ENCODE results near the gene AP1S3. TPM values are rescaled to one million over a fixed set of nuclear protein-coding genes. Genes with fewer than 3 reads are reported as not detected.
A peak's percentile ranks its signal among the peaks of the same experiment; 100 is the strongest.

The AP1S3 gene
- total RNA-seq, 1 experiment from 2014 or later = 34.3 TPM

DNA sequence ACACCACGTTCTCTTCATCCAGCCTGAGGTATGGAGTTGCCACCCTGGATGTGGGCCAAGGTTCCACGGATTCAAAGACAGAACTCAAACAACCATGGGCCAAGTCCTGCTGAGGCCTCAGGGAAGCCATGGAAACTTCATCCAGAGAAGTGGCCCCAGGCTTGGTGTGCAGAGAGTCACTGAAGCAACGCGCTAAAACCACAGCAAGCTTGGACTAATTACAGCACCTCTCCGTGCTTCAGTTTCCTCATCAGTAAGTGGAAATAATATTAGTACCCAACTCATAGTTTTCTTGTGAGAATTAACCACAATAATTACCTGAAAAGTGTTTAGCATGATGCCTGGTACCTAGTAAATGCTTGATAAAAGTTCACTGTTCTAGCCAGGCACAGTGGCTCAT is 19.2 kb upstream of the AP1S3 start:
- Histone ChIP-seq H3K9me3 (ENCODE audit: low read length) (no peaks in the 10 kb centered on the region), H3K9ac (ENCODE audit: low read length) (no peak overlapping the region), H3K4me3 (ENCODE audit: low read length) (no peak overlapping the region), H3F3A (ENCODE audit: low read length, unreplicated experiment) (peaks cover 9% of the 10 kb centered on the region), H3K4me2 (ENCODE audit: low read length) (no peak overlapping the region), H2AFZ (ENCODE audit: low read length) (no peak overlapping the region), H3K36me3 (ENCODE audit: low read depth, low read length) (0 out of 2 replicates have a peak, but pooled peaks cover 4% of the 10 kb centered on the region), H3K4me1 (ENCODE audit: insufficient read depth, low read length) (peaks cover 67% of the 10 kb centered on the region), H3K27ac (ENCODE audit: low read length) (peak overlapping the region; percentile 59), H3K27me3 (ENCODE audit: low read length) (no peaks in the 10 kb centered on the region), H3K9me2 (replicated peaks; ENCODE audit: low read length) (no peaks in the 10 kb centered on the region), H3K79me2 (ENCODE audit: low read length) (no peaks in the 10 kb centered on the region), H4K20me1 (ENCODE audit: low read length) (no peaks in the 10 kb centered on the region)
- ATAC-seq = no peak
- TF ChIP-seq EZH2 (IDR thresholded peaks at IDR 0.05; ENCODE audit: low read length, unreplicated experiment) = no peak
- no peak for TF ChIP-seq CTCF (conservative IDR thresholded peaks at IDR 0.05; ENCODE audit: low read depth, low read length)
- TF ChIP-seq EZH2phosphoT487 (IDR thresholded peaks at IDR 0.05; ENCODE audit: borderline replicate concordance, low read length) = no peak
- intact Hi-C loops (cut with micrococcal nuclease) = no loop called here
- CTCF ChIA-PET = no interaction called here
- DNase-seq = no peak
- POLR2A ChIA-PET (ENCODE audit: unreplicated experiment) = no interaction called here
- BruUV-seq (replicated peaks) = no TSS peak

GRCh38 chr2:223856021-223856420 is 18.6 kb upstream of the AP1S3 start:
- peaks cover 4% of the 10 kb centered on the region; the same call in 1 of the 2 replicates for H3K36me3 ChIP-seq (ENCODE audit: low read depth, low read length)
- peaks cover 61% of the 10 kb centered on the region for H3K4me1 ChIP-seq (ENCODE audit: insufficient read depth, low read length)
- H3K9me2 ChIP-seq (replicated peaks; ENCODE audit: low read length) = no peaks in the 10 kb centered on the region
- CTCF ChIA-PET = no interaction called here
- H3K27ac ChIP-seq (ENCODE audit: low read length) = peak overlapping the region; percentile 59
- H3K27me3 ChIP-seq (ENCODE audit: low read length) = no peaks in the 10 kb centered on the region
- no peak overlapping the region for H2AFZ ChIP-seq (ENCODE audit: low read length)
- 0 out of 2 replicates have a peak overlapping the region, but pooled peaks have one; percentile 15 for H3K4me2 ChIP-seq (ENCODE audit: low read length)
- POLR2A ChIA-PET (ENCODE audit: unreplicated experiment) = no interaction called here
- BruUV-seq (replicated peaks) = no TSS peak
- H3K9me3 ChIP-seq (ENCODE audit: low read length) = no peaks in the 10 kb centered on the region
- no peak for DNase-seq
- ATAC-seq = no peak
- TF ChIP-seq EZH2phosphoT487 (IDR thresholded peaks at IDR 0.05; ENCODE audit: borderline replicate concordance, low read length) (no peak), CTCF (conservative IDR thresholded peaks at IDR 0.05; ENCODE audit: low read depth, low read length) (no peak), EZH2 (IDR thresholded peaks at IDR 0.05; ENCODE audit: low read length, unreplicated experiment) (no peak)
- H3K9ac ChIP-seq (ENCODE audit: low read length) = 0 out of 2 replicates have a peak overlapping the region, but pooled peaks have one; percentile 9
- H3K79me2 ChIP-seq (ENCODE audit: low read length) = no peaks in the 10 kb centered on the region
- no peaks in the 10 kb centered on the region for H4K20me1 ChIP-seq (ENCODE audit: low read length)
- no peak overlapping the region for H3K4me3 ChIP-seq (ENCODE audit: low read length)
- peaks cover 4% of the 10 kb centered on the region for H3F3A ChIP-seq (ENCODE audit: low read length, unreplicated experiment)
- intact Hi-C loops (cut with micrococcal nuclease) = no loop called here

DNA sequence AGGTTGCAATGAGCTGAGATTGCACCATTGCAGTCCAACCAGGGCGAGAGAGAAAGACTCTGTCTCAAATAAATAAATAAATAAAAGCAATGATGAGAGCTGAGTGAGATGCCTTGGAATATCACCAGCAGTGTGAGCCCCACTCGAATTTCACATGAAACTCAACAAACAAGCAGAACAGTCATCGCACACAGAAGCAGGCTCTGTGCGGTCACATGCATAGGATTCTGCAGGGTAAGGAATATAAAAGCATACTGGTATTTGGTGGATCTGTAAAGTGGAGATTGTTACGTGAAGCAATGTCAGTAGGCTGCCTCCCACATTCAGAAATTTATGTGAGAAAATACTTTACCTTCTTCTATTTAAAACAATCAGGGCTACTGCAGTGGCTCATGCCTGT is 18.0 kb upstream of the AP1S3 start:
- H3K27ac ChIP-seq (ENCODE audit: low read length) = peak overlapping the region; percentile 59

More for the DNA sequence above, 18.0 kb upstream of the AP1S3 start:
- Histone ChIP-seq H3K27me3 (ENCODE audit: low read length) (no peaks in the 10 kb centered on the region), H3K9ac (ENCODE audit: low read length) (0 out of 2 replicates have a peak overlapping the region, but pooled peaks have one; percentile 9), H2AFZ (ENCODE audit: low read length) (no peak overlapping the region), H3K4me2 (ENCODE audit: low read length) (0 out of 2 replicates have a peak overlapping the region, but pooled peaks have one; percentile 15), H3K79me2 (ENCODE audit: low read length) (no peaks in the 10 kb centered on the region), H4K20me1 (ENCODE audit: low read length) (no peaks in the 10 kb centered on the region), H3K36me3 (ENCODE audit: low read depth, low read length) (peaks cover 4% of the 10 kb centered on the region; the same call in 1 of the 2 replicates), H3K9me2 (replicated peaks; ENCODE audit: low read length) (no peaks in the 10 kb centered on the region), H3K4me3 (ENCODE audit: low read length) (no peak overlapping the region), H3F3A (ENCODE audit: low read length, unreplicated experiment) (peaks cover under 1% of the 10 kb centered on the region), H3K9me3 (ENCODE audit: low read length) (no peaks in the 10 kb centered on the region), H3K4me1 (ENCODE audit: insufficient read depth, low read length) (peaks cover 55% of the 10 kb centered on the region)
- POLR2A ChIA-PET (ENCODE audit: unreplicated experiment) = no interaction called here
- no peak for TF ChIP-seq EZH2 (IDR thresholded peaks at IDR 0.05; ENCODE audit: low read length, unreplicated experiment)
- no peak for TF ChIP-seq CTCF (conservative IDR thresholded peaks at IDR 0.05; ENCODE audit: low read depth, low read length)
- TF ChIP-seq EZH2phosphoT487 (IDR thresholded peaks at IDR 0.05; ENCODE audit: borderline replicate concordance, low read length) = no peak
- ATAC-seq (peak; percentile 62), DNase-seq (peak; percentile 79)
- CTCF ChIA-PET = no interaction called here
- BruUV-seq (replicated peaks) = no TSS peak
- intact Hi-C loops (cut with micrococcal nuclease) = no loop called here

All from PC-3 (cell line).